ENCODE measurements around the gene BCAP31. TPM values are rescaled to one million over a fixed set of nuclear protein-coding genes. Genes with fewer than 3 reads are reported as not detected.

The BCAP31 gene
- total and polyA plus RNA-seq, 2 donors (not counting 1 experiment from before 2014, with no cell fraction given) = 94.0 to 133 TPM

GRCh38 chrX:153653556-153653955 is 70.6 kb downstream of the BCAP31 start:
- Histone ChIP-seq H2AFZ (ENCODE audit: low read length) (no peak overlapping the region), H3K36me3 (ENCODE audit: control insufficient read depth, insufficient read depth, low read length) (no peaks in the 10 kb centered on the region), H3K4me1 (ENCODE audit: control insufficient read depth, extremely low read depth, insufficient read depth, low read length) (no peaks in the 10 kb centered on the region), H3K79me2 (ENCODE audit: control insufficient read depth, insufficient read depth, low read length) (no peaks in the 10 kb centered on the region), H3K9ac (ENCODE audit: insufficient read depth, low read length) (no peak overlapping the region), H3K27me3 (ENCODE audit: control insufficient read depth, insufficient read depth, low read length) (peaks cover 2% of the 10 kb centered on the region), H4K20me1 (ENCODE audit: control insufficient read depth, extremely low read depth, insufficient read depth, low read length) (no peaks in the 10 kb centered on the region), H3K4me3 (replicated peaks in 1 of 4; ENCODE audit: control extremely low read depth in 1 of 4, insufficient read depth in 1 of 4, low read depth in 3 of 4, low read length in 4 of 4) (no peak overlapping the region), H3K4me2 (ENCODE audit: extremely low read depth, insufficient read depth, low read length) (no peak overlapping the region), H3K9me3 (ENCODE audit: control insufficient read depth, insufficient read depth, low read depth, low read length) (no peaks in the 10 kb centered on the region), H3K27ac (ENCODE audit: insufficient read depth, low read length) (no peak overlapping the region)
- no peak for DNase-seq (ENCODE audit: low read depth in 2 of 2)
- no peak for TF ChIP-seq CTCF (conservative IDR thresholded peaks at IDR 0.05 in 1 of 2, IDR thresholded peaks at IDR 0.05 in 1 of 2; ENCODE audit: low read depth in 1 of 2, low read length in 2 of 2)
- no peak for TF ChIP-seq EZH2 (IDR thresholded peaks at IDR 0.05; ENCODE audit: low read length, missing control alignments)

GRCh38 chrX:153651540-153652079 is 72.6 kb downstream of the BCAP31 start:
- no peaks in the 10 kb centered on the region for H3K36me3 ChIP-seq (ENCODE audit: control insufficient read depth, insufficient read depth, low read length)
- H3K9me3 ChIP-seq (ENCODE audit: control insufficient read depth, insufficient read depth, low read depth, low read length) = no peaks in the 10 kb centered on the region
- DNase-seq (ENCODE audit: low read depth in 2 of 2) = no peak
- no peaks in the 10 kb centered on the region for H3K79me2 ChIP-seq (ENCODE audit: control insufficient read depth, insufficient read depth, low read length)
- H3K27me3 ChIP-seq (ENCODE audit: control insufficient read depth, insufficient read depth, low read length) = peaks cover 4% of the 10 kb centered on the region
- peak in 1 of 2 donors; percentile 36 for TF ChIP-seq CTCF (conservative IDR thresholded peaks at IDR 0.05 in 1 of 2, IDR thresholded peaks at IDR 0.05 in 1 of 2; ENCODE audit: low read depth in 1 of 2, low read length in 2 of 2)
- no peak for TF ChIP-seq EZH2 (IDR thresholded peaks at IDR 0.05; ENCODE audit: low read length, missing control alignments)
- H2AFZ ChIP-seq (ENCODE audit: low read length) = no peak overlapping the region
- no peaks in the 10 kb centered on the region for H3K4me1 ChIP-seq (ENCODE audit: control insufficient read depth, extremely low read depth, insufficient read depth, low read length)
- H4K20me1 ChIP-seq (ENCODE audit: control insufficient read depth, extremely low read depth, insufficient read depth, low read length) = no peaks in the 10 kb centered on the region
- H3K9ac ChIP-seq (ENCODE audit: insufficient read depth, low read length) = no peak overlapping the region
- no peak overlapping the region for H3K27ac ChIP-seq (ENCODE audit: insufficient read depth, low read length)
- no peak overlapping the region for H3K4me3 ChIP-seq (replicated peaks in 1 of 4; ENCODE audit: control extremely low read depth in 1 of 4, insufficient read depth in 1 of 4, low read depth in 3 of 4, low read length in 4 of 4)
- no peak overlapping the region for H3K4me2 ChIP-seq (ENCODE audit: extremely low read depth, insufficient read depth, low read length)

GRCh38 chrX:153650959-153651358 is 73.2 kb downstream of the BCAP31 start:
- H3K9me3 ChIP-seq (ENCODE audit: control insufficient read depth, insufficient read depth, low read depth, low read length) = no peaks in the 10 kb centered on the region
- no peak for TF ChIP-seq CTCF (conservative IDR thresholded peaks at IDR 0.05 in 1 of 2, IDR thresholded peaks at IDR 0.05 in 1 of 2; ENCODE audit: low read depth in 1 of 2, low read length in 2 of 2)
- TF ChIP-seq EZH2 (IDR thresholded peaks at IDR 0.05; ENCODE audit: low read length, missing control alignments) = no peak
- no peak overlapping the region for H2AFZ ChIP-seq (ENCODE audit: low read length)
- DNase-seq (ENCODE audit: low read depth in 2 of 2) = no peak
- peaks cover 10% of the 10 kb centered on the region for H3K27me3 ChIP-seq (ENCODE audit: control insufficient read depth, insufficient read depth, low read length)
- no peaks in the 10 kb centered on the region for H3K4me1 ChIP-seq (ENCODE audit: control insufficient read depth, extremely low read depth, insufficient read depth, low read length)
- H3K4me3 ChIP-seq (replicated peaks in 1 of 4; ENCODE audit: control extremely low read depth in 1 of 4, insufficient read depth in 1 of 4, low read depth in 3 of 4, low read length in 4 of 4) = no peak overlapping the region
- H3K36me3 ChIP-seq (ENCODE audit: control insufficient read depth, insufficient read depth, low read length) = no peaks in the 10 kb centered on the region
- no peak overlapping the region for H3K4me2 ChIP-seq (ENCODE audit: extremely low read depth, insufficient read depth, low read length)
- no peak overlapping the region for H3K27ac ChIP-seq (ENCODE audit: insufficient read depth, low read length)
- no peaks in the 10 kb centered on the region for H3K79me2 ChIP-seq (ENCODE audit: control insufficient read depth, insufficient read depth, low read length)
- H4K20me1 ChIP-seq (ENCODE audit: control insufficient read depth, extremely low read depth, insufficient read depth, low read length) = no peaks in the 10 kb centered on the region
- H3K9ac ChIP-seq (ENCODE audit: insufficient read depth, low read length) = no peak overlapping the region

Other genes starting within 250 kb of the BCAP31 start
- gene BGN, start 229.4 kb downstream of the BCAP31 start, total RNA-seq = 10.1 and 18.7 TPM in 2 replicates
- 21.4 and 61.7 TPM in 2 replicates for gene BGN, start 229.4 kb downstream of the BCAP31 start, polyA plus RNA-seq
- gene ATP2B3, start 206.7 kb downstream of the BCAP31 start, total RNA-seq = not detected in 2 replicates
- gene ATP2B3, start 206.7 kb downstream of the BCAP31 start, polyA plus RNA-seq = not detected in 2 replicates
- 24.4 and 28.2 TPM in 2 replicates for gene CCNQ, start 125.2 kb downstream of the BCAP31 start, total RNA-seq
- gene CCNQ, start 125.2 kb downstream of the BCAP31 start, polyA plus RNA-seq = 19.9 and 22.8 TPM in 2 replicates
- under 0.01 TPM in 1 of 2 replicates, not detected in the other for gene DUSP9, start 77.2 kb downstream of the BCAP31 start, total RNA-seq
- gene DUSP9, start 77.2 kb downstream of the BCAP31 start, polyA plus RNA-seq = not detected in 2 replicates
- gene PNCK, start 50.6 kb downstream of the BCAP31 start, total RNA-seq = 0.26 and 0.33 TPM in 2 replicates
- gene PNCK, start 50.6 kb downstream of the BCAP31 start, polyA plus RNA-seq = 0.08 TPM in 1 of 2 replicates, not detected in the other
- gene SLC6A8, start 36.5 kb downstream of the BCAP31 start, total RNA-seq = 9.8 and 11.1 TPM in 2 replicates
- 7.7 and 13.2 TPM in 2 replicates for gene SLC6A8, start 36.5 kb downstream of the BCAP31 start, polyA plus RNA-seq
- gene ABCD1, start 469 bp upstream of the BCAP31 start, total RNA-seq = 6.9 and 12.7 TPM in 2 replicates
- gene ABCD1, start 469 bp upstream of the BCAP31 start, polyA plus RNA-seq = 4.0 and 4.6 TPM in 2 replicates
- gene PLXNB3, start 39.9 kb upstream of the BCAP31 start, total RNA-seq = 1.0 and 4.3 TPM in 2 replicates
- 1.6 and 1.9 TPM in 2 replicates for gene PLXNB3, start 39.9 kb upstream of the BCAP31 start, polyA plus RNA-seq
- gene SRPK3, start 56.7 kb upstream of the BCAP31 start, total RNA-seq = 0.51 and 0.83 TPM in 2 replicates
- 0.15 and 0.40 TPM in 2 replicates for gene SRPK3, start 56.7 kb upstream of the BCAP31 start, polyA plus RNA-seq
- 37.8 and 44.6 TPM in 2 replicates for gene IDH3G, start 70.0 kb upstream of the BCAP31 start, total RNA-seq
- 55.7 and 72.2 TPM in 2 replicates for gene IDH3G, start 70.0 kb upstream of the BCAP31 start, polyA plus RNA-seq
- gene SSR4, start 70.3 kb upstream of the BCAP31 start, total RNA-seq = 144 and 147 TPM in 2 replicates
- gene SSR4, start 70.3 kb upstream of the BCAP31 start, polyA plus RNA-seq = 141 and 182 TPM in 2 replicates
- under 0.01 and 0.26 TPM in 2 replicates for gene PDZD4, start 106.2 kb upstream of the BCAP31 start, total RNA-seq
- gene PDZD4, start 106.2 kb upstream of the BCAP31 start, polyA plus RNA-seq = 0.01 and 0.10 TPM in 2 replicates
- under 0.01 and 0.99 TPM in 2 replicates for gene L1CAM, start 161.8 kb upstream of the BCAP31 start, total RNA-seq
- gene L1CAM, start 161.8 kb upstream of the BCAP31 start, polyA plus RNA-seq = 1.2 and 1.7 TPM in 2 replicates
- gene AVPR2, start 180.3 kb upstream of the BCAP31 start, total RNA-seq = not detected in 2 replicates
- gene AVPR2, start 180.3 kb upstream of the BCAP31 start, polyA plus RNA-seq = not detected in 2 replicates
- 1.3 and 1.5 TPM in 2 replicates for gene ARHGAP4, start 201.9 kb upstream of the BCAP31 start, total RNA-seq
- gene ARHGAP4, start 201.9 kb upstream of the BCAP31 start, polyA plus RNA-seq = 0.12 and 0.51 TPM in 2 replicates
- gene NAA10, start 210.7 kb upstream of the BCAP31 start, total RNA-seq = 31.6 and 37.0 TPM in 2 replicates
- gene NAA10, start 210.7 kb upstream of the BCAP31 start, polyA plus RNA-seq = 66.2 and 115 TPM in 2 replicates
- 5.4 and 8.8 TPM in 2 replicates for gene RENBP, start 220.3 kb upstream of the BCAP31 start, total RNA-seq
- 0.90 and 0.92 TPM in 2 replicates for gene RENBP, start 220.3 kb upstream of the BCAP31 start, polyA plus RNA-seq
- gene HCFC1, start 247.4 kb upstream of the BCAP31 start, total RNA-seq = 7.4 and 10.2 TPM in 2 replicates
- gene HCFC1, start 247.4 kb upstream of the BCAP31 start, polyA plus RNA-seq = 3.0 and 6.7 TPM in 2 replicates
- gene TMEM187, start 248.4 kb upstream of the BCAP31 start, total RNA-seq = 6.4 and 8.3 TPM in 2 replicates
- gene TMEM187, start 248.4 kb upstream of the BCAP31 start, polyA plus RNA-seq = 4.6 and 4.7 TPM in 2 replicates